PFSK-1 (cell line): ENCODE data around the gene ZNF598.

ENCODE experiments used
- FOXP2 ChIP-seq: optimal IDR thresholded peaks from 2 replicates; pipeline ENCODE3; 2011; ENCODE audit warnings: borderline replicate concordance, control low read depth, inconsistent platforms; ENCODE audit not compliant: insufficient read depth; ENCODE audit errors: extremely low read length, extremely low read depth
- POLR2AphosphoS5 ChIP-seq: IDR thresholded peaks from 2 replicates; pipeline ENCODE4 v1.6.1; 2012; ENCODE audit warnings: low read depth, mild to moderate bottlenecking, control low read depth, low read length, moderate library complexity
- REST ChIP-seq, 2 experiments: IDR thresholded peaks; 2 replicates each; pipeline versions ENCODE4 v1.6.1 to v1.8.0; 2011 to 2012; ENCODE audit warnings: low read depth in 2 of 2, low read length in 2 of 2, control low read depth in 1 of 2, inconsistent platforms in 1 of 2, mild to moderate bottlenecking in 1 of 2, moderate library complexity in 1 of 2; ENCODE audit not compliant: insufficient read depth in 1 of 2
- SIN3A ChIP-seq: IDR thresholded peaks from 2 replicates; pipeline ENCODE4 v1.6.1; 2012; ENCODE audit warnings: mild to moderate bottlenecking, low read length, moderate library complexity, borderline replicate concordance; ENCODE audit not compliant: insufficient read depth
- TAF1 ChIP-seq: IDR thresholded peaks from 2 replicates; pipeline ENCODE4 v1.6.1; 2012; ENCODE audit warnings: low read length, control low read depth, borderline replicate concordance; ENCODE audit not compliant: insufficient read depth

ZNF598 gene

GRCh38 chr16:2008631-2009163 is 924 bp downstream of the ZNF598 start:
- no peak for TF ChIP-seq REST (IDR thresholded peaks at IDR 0.05; ENCODE audit: insufficient read depth in 1 of 2, low read depth in 2 of 2, low read length in 2 of 2)
- TF ChIP-seq SIN3A: 0 out of 2 replicates have a peak, but pooled peaks have one; percentile 6

DNA sequence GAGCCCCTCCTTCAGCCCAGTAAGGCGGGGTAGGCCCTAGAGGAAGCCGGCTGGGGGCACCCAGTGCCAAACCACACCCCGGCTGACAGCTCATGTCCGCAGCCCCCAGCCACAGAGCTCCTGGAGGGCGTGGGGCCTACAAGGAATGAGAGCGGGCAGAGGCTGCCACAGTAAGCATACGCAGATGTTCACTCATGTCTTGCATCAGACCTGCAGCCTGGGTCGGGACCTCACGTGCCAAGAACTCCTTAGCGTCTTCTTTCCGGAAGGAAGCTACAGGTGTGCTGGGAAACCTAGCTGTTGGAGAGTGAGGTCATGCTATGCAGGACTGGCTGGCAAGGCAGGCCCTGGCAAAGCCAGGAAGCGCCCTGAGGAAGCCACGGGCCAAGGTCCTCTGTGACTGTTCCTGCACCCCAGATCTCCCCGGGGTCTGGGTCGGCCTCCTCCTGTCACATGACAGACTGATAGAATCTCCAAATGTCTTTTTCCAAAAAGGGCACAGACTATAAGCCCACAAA is 1.6 kb downstream of the ZNF598 start:
- TF ChIP-seq TAF1 (no peak), POLR2AphosphoS5 (no peak), SIN3A (0 out of 2 replicates have a peak, but pooled peaks have one; percentile 32), REST (IDR thresholded peaks at IDR 0.05; ENCODE audit: insufficient read depth in 1 of 2, low read depth in 2 of 2, low read length in 2 of 2) (no peak), FOXP2 (no peak)

DNA sequence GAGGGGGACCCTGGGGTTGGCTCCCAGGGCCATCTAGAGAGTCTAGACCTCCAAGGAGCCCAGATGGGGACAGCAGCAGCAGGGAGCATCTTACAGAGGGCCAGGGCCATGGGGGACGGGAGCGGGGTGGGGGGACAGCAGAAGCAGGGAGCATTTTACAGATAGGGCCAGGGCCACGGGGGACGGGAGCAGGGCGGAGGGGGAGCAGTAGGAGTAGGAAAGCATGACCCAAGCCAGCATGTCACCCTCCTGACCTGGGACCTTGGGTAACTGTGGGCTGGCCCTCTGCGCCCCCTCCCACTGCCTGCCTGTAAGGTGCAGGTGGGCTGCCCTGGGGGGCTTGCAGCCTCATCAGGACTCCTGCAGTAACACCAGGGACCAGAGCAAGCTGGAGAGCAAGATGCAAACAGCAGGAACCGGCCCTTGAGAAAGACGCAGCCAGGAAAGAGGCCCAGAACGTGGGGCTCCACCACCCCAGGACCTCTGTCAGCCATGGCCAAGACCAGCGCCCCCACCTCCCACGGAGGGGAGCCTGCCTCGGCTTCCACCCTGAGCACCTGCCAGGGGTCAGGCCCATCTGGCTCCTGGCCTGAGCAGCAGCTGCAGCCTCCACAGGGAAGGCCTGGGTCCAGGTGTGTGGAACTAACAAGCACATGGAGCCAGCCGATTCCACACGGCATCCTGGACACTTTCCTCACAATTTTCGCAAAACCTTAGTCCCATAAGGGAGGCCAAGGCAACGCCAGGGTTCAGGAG is 2.4 kb downstream of the ZNF598 start:
- TF ChIP-seq SIN3A (no peak), REST (IDR thresholded peaks at IDR 0.05; ENCODE audit: insufficient read depth in 1 of 2, low read depth in 2 of 2, low read length in 2 of 2) (no peak), FOXP2 (no peak), TAF1 (no peak), POLR2AphosphoS5 (no peak)

- TF ChIP-seq POLR2AphosphoS5 (no peak), SIN3A (no peak), FOXP2 (no peak), TAF1 (no peak), REST (IDR thresholded peaks at IDR 0.05; ENCODE audit: insufficient read depth in 1 of 2, low read depth in 2 of 2, low read length in 2 of 2) (no peak)
Observed at GRCh38 chr16:2006317-2006716, 3.3 kb downstream of the ZNF598 start.
